ENCODE results near the gene NUP214.

- no peak for TF ChIP-seq POLR2A (IDR thresholded peaks at IDR 0.05; ENCODE audit: low read depth, low read length)
- TF ChIP-seq POLR2AphosphoS5 (IDR thresholded peaks at IDR 0.05; ENCODE audit: low read depth, low read length), result no peak
These were observed 22.9 kb downstream of the NUP214 start for GRCh38 chr9:131148276-131148675.
